HG03066 (cell line): ENCODE data around the gene UPP1.
A peak's percentile ranks its signal among the peaks of the same experiment; 100 is the strongest.

ENCODE experiments used
- ATAC-seq: cut with Tn5 transposase; IDR thresholded peaks from one replicate; pipeline ENCODE4 v1.9.1; 2021; ENCODE audit warnings: low read depth; ENCODE audit not compliant: unreplicated experiment

Gene UPP1

DNA sequence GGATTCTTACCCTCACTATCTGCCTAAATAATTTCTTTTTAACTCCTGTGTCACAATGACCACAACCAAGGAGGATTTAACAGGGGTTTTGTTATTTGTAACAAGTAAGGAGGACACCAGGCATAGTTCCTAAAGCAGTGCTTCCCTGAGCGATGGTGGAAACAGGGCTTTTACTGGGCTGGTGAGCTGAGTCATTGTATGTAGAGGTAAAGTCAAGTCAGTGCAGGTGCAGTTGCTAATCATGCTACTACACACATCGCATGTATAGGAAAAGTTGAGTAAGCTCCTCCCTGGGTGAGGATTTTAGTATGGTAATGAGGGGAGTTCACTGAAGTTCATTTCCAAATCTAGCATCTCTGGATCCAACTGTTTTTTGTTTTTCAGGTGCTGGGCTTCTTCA is 59.2 kb downstream of the UPP1 start:
- ATAC-seq: no peak

GRCh38 chr7:48149058-48149457 is 60.0 kb downstream of the UPP1 start:
- ATAC-seq: no peak

DNA sequence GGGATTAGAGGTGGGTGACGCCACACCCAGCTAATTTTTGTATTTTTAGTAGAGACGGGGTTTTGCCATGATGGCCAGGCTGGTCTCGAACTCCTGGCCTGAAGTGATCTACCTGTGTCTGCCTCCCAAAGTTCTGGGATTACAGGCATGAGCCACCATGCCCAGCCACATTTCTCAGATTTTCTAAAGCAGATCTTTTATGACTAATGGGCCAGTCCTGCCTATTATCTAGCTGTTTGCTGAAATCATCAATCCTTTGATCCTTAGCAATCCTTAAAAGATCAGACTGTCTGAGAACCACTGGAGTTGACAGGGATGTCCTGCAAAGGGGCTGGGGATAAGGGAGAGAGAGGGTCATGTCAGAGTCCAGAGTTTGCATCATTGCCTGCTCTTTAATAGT is 61.0 kb downstream of the UPP1 start:
- ATAC-seq: no peak

GRCh38 chr7:48154792-48155413 is 65.8 kb downstream of the UPP1 start:
- ATAC-seq: peak; percentile 60
